HG03025 (cell line): Measurements from ENCODE around the gene ETS1.

Experiments used
- ATAC-seq: cut with Tn5 transposase; IDR thresholded peaks from one replicate; pipeline ENCODE4 v1.9.1; 2021; ENCODE audit warnings: mild to moderate bottlenecking, moderate library complexity; ENCODE audit not compliant: unreplicated experiment, low FRiP score

Gene ETS1

DNA sequence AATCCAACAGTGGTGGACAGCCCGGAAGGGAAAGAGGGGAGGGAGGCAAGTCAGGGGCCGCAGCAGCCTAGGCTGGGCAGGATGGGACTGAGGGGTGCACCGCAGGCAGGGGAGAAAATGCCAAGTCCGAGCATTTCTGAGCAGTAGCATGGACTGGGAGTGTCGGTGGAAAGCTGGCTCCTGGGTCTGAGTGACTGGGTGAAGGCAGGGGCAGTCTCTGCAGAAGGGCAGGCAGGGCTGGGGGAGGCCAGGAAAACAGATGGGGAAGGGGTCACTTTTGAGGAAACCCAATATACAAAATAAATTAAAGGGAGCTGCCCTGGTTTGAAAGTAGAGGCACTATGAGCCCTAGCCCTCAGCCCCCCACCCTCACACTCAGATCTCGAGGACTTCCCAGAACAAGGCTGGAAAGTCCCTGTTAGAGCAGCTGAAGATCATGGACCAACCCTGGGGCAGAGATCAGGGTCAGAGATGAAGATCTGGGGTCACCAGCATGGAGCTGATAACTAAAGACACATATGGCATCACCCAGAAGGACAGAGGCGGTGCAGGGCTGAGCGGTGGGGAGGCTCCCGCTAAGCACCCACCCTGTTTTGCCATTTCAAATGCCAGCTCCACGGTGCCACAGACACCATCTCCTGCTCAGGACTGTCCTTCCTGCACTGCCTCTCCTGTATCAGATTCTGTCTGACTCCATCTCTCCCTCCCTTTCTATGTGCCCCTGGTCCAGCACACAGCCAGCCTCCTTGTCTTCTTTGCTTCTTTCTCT lies 32.4 kb upstream of the ETS1 start:
- no peak for ATAC-seq

DNA sequence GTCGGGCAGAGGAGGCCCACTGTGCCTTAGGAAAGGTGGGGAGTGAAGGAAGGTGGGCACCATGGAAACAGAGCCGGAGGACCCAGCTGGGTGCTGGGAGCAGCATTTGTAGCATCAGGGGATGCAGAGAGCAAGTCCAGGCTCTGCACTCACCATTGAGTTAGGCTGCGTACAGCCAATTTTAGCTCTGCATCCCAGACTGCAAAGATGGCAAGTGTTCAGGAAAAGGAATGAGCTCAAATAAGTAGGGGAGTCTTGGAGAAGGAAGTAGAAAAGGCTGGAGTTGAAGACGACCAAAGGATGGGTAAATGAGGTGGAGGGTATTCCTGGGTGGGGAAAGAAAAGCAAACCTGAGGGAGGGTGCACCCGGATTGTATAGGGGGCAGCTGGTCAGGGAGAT lies 31.6 kb upstream of the ETS1 start:
- no peak for ATAC-seq

DNA sequence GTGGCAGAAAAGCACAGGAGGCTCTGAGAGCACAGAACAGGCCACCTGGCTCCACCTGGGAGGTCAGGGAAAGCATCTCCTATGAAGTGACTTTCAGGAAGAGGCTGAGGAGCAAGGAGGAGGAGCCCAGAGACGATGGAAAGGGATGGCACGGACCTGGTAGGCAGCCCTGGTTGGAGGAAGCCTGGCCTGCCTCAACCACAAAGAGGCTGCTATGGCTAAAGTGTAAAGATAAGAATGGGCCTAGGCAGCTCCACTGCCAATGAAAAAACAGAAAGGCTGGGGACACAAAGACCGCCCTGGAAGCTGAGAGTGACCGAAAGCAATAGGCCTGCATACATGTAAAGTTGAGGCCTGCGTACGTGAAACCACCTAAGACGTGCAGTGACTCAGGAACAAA lies 31.2 kb upstream of the ETS1 start:
- ATAC-seq, result no peak

DNA sequence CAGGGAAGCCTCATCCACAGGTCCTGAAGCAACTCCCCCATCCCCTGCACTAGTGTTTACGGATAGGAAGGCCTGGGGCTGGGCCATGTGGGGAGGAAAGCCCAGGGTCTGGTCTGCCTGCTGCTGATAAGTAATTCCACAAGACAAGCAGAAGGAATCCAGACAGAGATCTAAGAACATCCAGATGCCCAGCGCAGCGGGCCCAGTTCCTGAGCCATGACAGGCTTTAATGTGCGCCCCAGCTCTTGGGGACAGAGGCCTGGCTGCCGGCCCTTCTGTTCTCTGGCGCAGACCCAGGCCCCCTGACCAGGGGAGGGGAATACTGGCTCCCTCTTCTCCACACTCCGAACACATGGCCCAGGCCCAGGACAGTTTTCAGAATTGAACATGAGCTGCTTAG lies 28.8 kb upstream of the ETS1 start:
- ATAC-seq, result no peak

DNA sequence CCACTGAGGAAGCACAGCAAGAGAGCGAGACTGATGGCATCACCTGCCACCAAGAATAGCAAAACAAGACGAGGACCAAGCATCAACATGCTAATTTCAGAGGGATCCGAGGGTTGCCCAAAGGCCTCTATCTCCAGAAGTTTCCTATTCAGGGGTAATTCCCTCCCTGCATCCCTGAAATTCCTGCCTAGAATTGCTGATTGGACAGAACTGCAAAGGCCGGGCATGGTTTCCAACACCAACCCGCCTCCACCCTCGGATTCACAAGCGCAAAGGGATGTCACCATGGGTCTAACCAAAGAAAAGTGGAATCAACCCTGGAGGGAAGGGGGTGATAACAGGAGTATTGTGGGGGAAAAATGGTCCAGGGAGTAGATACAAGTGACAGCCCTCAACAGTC lies 28.3 kb upstream of the ETS1 start:
- no peak for ATAC-seq

DNA sequence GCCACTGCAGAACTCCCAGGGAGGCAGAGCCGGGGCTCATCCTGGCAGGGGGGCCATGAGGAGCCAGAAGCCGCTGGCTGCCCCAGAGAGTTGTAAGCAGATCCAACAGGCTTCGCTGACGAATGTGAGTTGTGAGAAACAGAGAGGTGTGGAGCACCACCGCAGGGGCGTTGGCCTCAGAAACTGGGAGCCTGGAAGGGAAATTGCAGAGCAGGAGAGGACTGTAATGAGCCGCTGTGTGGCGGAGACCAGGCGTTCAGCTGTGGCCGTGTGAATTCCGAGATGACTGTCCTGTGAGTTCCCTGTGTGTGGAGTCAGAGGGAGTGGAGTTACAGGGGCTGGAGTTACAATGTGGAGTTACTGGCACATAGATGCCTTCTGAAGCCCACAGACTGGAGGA lies 27.7 kb upstream of the ETS1 start:
- no peak for ATAC-seq

DNA sequence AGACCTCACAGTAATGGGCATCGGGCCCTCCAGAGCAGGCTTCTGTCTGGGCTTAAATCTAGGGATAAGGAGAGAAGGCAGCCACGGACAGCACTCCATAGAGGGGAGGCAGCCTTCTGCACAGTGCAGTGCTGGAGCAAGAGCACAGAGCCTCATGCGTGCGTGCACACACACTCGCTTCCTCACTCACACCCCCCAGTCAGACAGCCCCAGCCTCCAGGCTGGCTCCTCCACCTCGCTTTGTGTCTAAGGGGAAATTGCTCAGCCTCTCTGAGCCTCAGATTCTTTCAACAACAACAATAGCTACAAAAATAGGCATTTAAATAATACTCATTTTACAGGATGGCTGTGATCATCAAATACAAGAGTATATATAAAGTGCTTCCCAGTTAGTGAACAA lies 26.7 kb upstream of the ETS1 start:
- no peak for ATAC-seq

DNA sequence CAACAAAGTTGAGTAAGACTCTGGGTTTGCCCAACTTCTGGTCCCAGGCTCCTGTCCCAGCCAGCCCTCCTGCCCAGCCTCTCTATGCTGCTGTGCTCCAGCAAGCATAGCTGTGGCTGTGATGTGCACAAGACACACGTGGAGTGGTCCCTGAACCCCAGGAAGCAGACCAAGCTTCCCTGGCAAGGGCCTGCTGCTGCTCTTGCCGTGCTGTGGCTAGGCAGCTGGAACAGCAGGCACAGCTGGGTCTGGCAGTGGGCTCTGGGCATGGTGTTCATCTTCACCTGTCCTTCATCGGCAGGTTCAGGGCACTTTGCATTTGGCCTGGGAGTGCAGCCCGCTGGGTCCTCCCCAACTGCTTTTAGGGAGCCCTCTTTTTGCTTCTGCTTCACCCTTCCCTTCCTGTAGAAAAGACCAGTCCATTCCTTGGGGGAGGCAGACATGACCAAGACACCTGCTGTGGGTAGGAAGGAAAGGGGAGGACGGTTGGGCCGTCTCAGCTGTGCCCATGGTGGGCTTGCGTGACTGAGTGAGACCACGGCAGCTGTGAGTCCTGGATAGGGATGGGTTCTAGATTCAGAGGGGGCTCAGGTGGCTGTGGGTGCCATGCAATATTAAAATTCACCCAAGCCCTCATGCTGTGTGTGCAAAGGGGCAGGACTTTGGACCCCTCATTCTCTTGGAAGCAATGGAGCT lies 26.1 kb upstream of the ETS1 start:
- no peak for ATAC-seq

DNA sequence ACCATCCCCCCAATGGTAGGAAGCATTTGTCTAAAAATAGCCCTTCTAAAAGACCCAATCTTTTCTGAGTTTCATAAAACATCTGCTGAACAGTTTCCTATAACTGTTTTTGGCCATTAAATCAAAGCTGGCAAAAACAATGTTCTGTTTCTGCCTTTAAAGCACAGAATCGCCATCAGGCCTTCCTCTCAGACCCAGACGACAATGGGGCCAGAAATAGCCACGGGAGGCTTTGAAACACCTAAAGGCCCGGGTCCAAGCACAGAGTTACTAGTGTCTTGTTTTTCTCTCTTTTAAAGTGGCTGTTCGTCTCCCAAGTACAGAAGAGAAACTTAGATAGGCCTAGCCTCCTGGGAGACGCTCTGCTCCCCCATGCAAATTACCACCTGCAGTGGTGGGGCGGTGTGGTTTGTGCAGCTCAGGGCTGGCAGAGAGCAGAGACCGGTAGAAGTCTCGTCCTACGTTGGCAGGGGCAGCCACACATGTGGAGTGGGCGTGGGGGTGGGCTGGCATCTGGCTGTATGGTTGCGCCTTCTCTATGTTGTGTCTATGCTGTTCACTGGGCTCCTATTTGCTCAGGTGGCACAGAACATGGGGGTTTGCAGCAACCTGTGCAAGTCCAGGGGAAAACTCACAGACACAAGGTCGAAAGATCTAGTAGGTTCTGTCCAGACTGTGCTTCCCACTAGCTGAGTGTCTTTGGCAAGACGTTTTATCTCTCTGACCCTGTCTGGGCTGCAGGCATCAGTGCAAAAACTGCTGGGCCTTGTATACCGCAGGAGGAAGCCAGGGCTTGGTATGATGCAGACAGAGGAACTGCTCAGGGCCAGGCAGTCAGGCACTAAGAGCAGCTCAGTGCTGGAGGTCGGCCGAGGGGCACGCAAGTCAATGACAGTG lies 23.6 kb upstream of the ETS1 start:
- peak; percentile 97 for ATAC-seq

DNA sequence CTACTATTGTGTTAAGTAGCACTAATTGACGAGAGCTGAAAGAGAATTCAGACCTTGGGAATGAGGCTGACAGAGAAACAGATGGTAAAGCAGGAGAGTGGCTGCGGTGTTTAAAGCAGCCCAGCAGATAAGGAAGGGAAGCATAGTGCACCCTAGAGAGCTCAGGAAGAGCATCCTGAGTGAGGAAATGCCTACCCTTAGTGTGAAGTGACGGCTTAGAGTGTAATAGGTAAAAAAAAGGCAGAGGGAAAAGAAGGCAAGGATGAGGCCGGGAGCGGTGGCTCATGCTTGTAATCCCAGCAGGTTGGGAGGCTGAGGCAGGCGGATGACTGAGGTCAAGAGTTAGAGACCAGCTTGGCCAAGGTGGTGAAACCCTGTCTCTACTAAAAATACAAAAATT lies 22.4 kb upstream of the ETS1 start:
- ATAC-seq, result no peak

DNA sequence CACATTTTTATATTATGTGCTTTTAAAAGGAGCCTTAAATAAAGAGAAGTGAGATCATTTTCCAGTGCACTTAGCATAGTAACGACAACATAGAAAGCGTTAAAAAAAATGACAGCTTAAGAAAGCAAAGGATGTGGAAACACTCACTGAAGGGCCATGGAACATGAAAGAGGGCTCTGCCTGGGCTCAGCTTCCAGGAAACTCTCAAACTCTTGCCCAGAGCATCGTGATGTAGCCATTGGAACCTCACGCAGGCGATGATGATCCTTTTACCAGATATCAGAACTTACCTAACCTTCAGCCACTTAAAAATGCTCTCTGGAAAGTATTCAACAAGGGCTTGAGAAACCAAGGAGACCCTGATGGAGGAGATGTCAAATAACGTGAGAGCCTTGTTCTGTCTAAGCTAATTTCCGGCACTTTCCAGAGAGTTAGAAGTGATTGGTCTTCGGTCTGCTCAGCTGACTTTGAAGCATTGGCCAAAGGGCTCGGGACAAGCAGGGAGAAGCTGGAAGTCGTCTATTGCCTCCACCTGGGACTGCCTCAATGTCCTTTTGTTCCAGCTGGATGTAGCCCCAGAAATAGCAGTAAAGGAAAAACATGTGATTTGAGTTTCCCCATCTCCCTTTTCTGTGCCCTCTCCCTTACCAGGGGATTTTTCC lies 21.5 kb upstream of the ETS1 start:
- no peak for ATAC-seq

DNA sequence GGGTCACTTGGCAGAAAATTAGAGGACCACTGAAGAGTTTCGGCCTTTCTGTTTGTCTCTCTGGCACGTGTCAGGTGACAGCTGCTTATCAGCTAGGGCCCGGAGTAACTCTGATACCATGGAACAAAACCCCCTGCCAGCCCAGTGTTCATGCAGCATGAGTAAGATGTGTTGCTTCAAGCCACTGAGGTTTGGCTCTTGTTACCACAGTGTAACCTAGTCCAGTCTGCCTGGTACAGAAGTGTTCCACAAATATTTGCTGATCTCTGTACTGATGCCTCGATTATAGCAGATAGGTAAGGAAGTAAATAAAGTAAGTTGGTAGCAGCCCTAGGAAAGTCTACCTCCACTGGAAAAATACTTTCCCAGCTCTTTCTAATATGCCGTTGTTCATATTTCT lies 20.5 kb upstream of the ETS1 start:
- no peak for ATAC-seq

DNA sequence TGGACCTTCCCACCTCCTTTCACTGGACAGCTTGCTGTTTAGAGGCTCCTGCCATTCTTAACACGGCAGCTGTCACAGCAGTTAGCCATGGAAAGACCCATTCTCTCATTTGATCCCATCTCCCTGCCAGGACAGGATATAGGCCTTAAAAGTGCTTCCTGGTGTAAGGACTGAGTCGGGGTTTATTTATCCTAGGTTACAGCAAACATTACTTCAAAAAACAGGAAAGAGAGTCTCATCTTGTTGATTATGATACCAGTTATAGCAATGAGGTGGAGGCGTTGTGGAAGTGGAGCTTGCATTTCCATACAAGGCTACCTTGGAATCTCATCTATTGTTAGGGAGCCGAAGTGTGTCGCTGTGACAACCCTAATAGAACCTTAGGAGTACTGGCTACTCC lies 17.4 kb upstream of the ETS1 start:
- no peak for ATAC-seq

DNA sequence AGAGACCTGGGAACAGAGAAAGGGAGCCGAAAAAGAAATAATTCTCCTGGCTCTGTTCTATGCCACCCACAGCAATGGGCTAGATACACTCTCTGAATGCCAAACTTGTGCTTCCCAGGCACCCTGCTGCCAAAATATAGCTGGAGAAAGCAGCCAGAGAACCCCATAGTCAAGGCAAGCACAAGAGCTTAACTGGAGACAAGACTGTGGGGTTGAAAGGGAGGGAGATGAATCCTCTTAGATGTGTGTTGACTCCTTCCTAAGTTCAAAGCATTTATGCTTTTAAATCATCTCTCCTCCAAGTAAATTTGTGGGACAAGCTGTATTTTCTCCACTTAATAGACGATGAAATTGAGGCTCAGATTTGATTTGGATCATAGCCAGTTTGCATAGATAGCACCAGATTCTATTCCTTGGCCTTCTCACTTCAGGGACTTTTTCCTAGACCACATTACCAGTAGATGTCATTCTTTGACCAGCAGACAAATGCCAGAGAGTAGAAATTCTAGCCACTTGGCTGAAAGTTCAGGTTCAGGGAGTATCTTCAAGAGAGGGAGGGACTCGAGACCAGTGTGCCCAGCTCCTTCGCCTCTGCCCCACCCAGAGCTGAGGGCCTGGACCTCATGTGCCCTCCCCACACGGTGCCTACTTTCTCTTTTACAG lies 16.5 kb upstream of the ETS1 start:
- ATAC-seq, result no peak

DNA sequence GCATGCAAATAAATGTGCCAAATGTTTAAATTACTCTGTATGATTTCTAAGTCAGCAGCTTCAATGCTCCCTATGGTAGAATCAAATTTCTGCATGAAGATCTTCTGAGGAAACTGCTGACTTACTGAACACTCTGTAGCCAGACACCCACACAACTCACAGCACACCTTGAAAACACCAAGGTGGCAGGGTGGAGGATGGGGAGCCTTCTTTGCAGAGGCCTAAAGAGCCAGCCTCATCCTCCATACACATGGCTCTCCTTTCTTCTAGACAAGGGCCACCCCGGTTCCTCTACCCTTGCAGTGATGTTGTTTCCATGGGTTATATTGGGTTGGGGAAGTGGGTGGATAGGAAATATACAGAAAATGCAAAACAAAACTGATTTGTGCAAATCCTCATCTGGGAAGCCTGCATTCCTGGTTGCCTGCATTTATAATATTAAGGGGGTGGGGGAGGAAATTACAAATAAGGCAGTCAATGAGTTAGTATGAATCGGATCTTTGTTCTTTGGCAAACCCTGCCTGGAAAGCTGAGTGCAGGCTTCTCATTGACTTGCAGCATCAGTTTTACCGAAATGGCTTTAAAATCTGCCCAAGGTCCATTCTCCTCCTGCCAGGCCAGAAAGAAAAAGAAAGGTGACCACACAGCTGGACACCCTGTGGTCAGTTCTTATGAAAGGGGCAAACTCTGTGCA lies 15.8 kb upstream of the ETS1 start:
- no peak for ATAC-seq

DNA sequence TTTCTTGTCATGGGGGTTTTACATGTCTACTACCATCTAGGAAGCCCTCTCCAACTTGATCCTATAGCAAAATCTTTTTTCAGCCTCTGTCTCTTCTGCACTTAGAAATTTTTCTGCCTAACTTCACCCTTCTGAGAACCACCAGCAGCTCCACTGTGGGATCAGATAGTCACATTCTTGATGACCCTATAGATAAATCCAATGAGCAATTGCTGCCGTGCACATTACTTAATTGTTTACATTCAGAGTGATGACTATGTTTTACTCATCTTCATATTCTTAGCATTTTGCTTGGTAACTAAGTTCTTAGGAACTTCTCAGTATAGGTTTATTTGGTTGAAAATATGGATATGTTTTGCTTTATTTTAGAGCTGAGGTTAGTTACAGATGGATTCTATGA lies 12.4 kb upstream of the ETS1 start:
- no peak for ATAC-seq

DNA sequence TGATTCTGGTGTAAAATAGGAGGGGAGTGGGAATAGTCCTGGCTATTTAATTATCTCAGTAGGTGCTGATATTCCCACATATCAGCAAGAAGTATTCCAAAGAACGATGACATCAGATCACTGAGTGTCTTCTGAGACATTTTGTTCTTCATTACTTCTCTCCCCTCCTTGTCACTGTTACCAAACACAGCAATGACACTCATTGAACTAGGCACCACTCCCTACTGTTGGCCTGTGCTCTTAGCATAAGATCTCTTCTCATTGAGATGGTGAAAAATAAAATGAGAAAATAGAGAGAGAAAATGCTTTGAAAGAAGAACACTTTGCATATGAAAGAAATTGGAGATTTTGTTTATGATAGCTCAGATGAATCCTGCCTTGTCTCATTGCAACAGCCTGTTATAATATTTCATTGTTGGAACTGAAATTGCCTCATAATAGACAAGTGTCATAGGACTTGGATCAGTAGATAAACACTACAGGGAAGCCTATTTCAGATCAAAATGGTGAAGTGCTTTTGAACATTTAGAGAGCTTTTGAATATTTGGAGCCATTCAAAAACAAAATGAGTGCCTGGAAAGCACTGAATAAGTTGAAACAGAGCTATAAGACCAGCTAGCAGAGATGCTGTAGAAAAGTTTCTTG lies 11.3 kb upstream of the ETS1 start:
- no peak for ATAC-seq

DNA sequence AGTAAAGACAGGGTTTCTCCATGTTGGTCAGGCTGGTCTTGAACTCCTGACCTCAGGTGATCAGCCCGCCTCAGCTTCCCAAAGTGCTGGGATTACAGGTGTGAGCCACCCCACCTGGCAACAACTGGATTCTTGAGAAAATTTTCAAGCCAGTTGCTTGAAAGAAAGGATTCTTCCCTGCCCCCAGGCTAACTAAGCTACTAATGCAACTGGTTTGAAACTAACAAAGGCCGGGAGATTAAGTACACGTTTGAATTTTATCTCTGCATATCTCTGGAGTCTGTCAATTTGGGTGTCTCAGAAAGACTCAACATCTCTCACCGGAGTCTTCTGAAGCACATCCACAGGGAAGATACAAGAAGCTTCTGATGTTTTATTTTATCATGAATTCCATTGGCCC lies 10.7 kb upstream of the ETS1 start:
- ATAC-seq, result no peak

DNA sequence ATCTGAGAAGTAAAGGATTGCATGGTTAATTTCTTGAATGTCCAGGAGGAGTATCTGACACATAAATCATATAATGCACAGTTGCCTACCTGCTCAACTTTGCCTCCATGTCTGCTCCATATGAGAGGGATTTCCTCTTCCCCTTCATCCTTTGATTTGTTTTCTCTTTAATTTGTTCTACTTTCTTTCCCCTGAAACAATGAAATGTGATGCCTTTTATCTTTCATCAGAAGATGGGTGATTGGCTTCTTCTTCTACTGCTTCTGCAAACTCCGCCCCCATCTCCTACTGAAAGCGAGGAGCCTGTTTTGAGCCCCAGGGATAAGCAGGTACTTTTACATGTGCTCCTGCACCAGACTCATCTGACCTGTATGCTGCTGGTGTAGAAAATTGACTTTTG lies 9.9 kb upstream of the ETS1 start:
- no peak for ATAC-seq
